ENCODE data around the gene ACOT13.
"Not testable (repeated sequence)": the region's sequence is repeated elsewhere in the genome, so short reads cannot be mapped to it uniquely, and the experiment has no call there.

Gene ACOT13

GRCh38 chr6:24666641-24667377 is at the start of gene ACOT13, which contains the start of gene TDP2:
Gene ACOT13 (plus strand): TSS chr6:24667077. CDS start chr6:24667264, 187 bp downstream.
Gene TDP2 (minus strand): TSS chr6:24666899. CDS start chr6:24666862, 37 bp downstream.
- DNase-seq (ENCODE audit: low read depth, low spot score): peak; percentile 99

DNA sequence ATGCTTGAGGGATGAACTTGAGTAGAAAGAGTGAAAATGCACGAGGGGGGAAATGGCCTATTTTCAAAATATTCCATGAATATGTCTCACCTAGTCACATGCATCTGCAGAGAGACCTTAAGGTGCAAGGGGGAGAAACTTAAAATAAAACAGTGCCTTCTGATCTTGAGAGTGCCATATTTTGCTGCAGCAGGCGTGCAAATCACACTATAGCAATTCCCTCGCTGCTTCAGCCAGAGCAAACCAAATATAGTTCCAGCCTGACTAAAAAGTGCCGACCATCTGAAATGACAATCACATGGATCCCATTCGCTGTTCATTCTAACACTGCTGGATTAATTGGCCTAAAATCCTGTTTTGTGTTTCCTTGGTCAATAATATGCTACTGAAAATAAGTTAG is 47.2 kb upstream of the ACOT13 start:
- DNase-seq (ENCODE audit: low read depth, low spot score): no peak

- DNase-seq (ENCODE audit: low read depth, low spot score): no peak
These were observed 46.2 kb upstream of the ACOT13 start for GRCh38 chr6:24620637-24621036.

GRCh38 chr6:24621626-24622289 is 45.1 kb upstream of the ACOT13 start:
- DNase-seq (ENCODE audit: low read depth, low spot score): no peak

GRCh38 chr6:24630856-24631505 is 35.9 kb upstream of the ACOT13 start:
- peak; percentile 42 for DNase-seq (ENCODE audit: low read depth, low spot score)

DNA sequence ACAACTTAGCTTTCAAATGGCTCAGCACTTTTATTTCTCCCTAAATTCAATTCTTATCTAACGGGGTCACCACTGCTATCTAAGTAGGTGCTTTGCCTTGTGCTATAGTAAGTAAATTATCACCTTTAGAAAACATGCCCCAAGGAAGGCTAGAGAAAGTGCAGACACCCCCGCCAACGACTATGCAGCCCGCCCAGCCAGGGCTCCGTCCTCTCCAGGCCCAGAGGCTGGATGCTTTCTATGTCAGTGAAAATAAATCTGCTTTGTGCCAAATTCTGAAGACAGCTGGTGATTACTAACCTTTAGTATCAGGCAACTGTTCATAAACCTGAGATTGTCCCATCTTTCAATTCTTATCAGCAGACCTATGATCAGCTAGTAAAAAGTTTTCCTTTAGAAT is 35.2 kb upstream of the ACOT13 start:
- DNase-seq (ENCODE audit: low read depth, low spot score): peak; percentile 46

DNA sequence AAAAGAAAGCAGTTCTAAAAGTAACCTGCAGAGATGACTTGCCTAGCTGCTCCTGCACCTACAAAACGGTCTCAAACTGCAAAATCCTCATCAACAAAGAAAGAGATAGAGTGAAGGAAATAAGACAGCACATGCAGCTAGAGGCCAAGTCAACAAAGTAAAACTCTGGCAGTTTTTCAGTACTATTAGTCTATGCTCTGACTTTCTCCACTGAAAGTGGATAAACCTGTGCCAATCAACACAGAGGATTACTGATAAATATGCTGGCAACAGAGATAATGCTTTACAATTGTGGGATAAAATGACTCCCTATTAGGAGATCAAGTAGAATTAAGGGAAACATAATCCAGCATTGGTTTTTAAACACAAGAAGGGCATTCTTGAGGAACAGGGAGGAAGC is 34.3 kb upstream of the ACOT13 start:
- no peak for DNase-seq (ENCODE audit: low read depth, low spot score)

DNA sequence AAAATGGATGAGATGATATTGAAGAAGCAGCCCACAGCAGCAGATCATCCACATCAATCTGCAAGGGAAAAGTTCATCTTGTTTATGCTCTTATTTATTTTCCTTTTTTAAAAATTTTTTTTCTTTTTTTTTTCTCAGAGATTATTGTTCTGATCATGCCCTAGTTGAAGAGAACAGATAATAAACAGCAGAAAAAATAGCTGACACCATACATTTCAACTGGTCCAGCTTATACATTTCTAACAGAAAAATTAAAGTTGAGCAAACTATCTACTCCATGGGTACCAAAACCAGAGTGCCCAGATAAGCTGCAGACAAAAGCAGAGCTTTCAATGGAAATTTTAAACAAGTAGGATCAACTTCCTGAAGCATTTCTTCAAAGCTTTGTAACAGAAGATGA is 30.2 kb upstream of the ACOT13 start:
- no peak for DNase-seq (ENCODE audit: low read depth, low spot score)

GRCh38 chr6:24640166-24640565 is 26.7 kb upstream of the ACOT13 start:
- DNase-seq (ENCODE audit: low read depth, low spot score): no peak

DNA sequence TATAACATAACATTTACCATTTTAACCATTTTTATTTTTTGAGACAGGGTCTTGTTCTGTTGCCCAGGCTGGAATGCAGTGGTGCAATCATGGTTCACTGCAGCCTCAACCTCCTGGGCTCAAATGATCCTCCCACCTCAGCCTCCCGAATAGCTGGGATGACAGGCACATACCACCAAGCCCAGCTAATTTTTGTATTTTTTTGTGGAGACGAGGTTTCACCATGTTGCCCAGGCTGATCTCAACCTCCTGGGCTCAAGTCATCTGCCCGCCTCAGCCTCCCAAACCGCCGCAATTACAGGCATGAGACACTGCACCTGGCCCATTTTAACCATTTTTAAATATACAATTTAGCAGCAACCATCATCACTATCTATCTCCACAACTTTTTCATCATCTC is 26.2 kb upstream of the ACOT13 start:
- DNase-seq (ENCODE audit: low read depth, low spot score): not testable (repeated sequence)

- no peak for DNase-seq (ENCODE audit: low read depth, low spot score)
These were observed 24.8 kb upstream of the ACOT13 start for GRCh38 chr6:24642061-24642460.

DNA sequence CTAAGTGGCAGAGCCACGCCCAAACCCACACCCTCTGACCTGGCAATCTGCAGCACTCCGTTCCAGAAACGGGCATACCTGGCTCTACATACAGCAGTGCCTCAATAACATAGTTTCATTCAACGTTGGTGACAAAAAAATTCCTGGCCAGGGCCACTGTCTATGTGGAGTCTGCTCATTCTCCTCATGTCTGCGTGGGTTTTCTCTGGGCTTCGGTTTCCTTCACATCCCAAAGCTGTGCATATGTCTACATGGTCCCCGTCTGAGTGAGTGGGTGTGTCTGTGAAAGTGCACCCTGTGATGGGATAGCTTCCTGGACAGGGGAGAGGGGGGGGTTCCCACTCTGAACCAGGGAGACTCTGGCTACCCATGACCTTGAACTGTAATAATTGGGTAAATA is 23.0 kb upstream of the ACOT13 start:
- DNase-seq (ENCODE audit: low read depth, low spot score): no peak

DNA sequence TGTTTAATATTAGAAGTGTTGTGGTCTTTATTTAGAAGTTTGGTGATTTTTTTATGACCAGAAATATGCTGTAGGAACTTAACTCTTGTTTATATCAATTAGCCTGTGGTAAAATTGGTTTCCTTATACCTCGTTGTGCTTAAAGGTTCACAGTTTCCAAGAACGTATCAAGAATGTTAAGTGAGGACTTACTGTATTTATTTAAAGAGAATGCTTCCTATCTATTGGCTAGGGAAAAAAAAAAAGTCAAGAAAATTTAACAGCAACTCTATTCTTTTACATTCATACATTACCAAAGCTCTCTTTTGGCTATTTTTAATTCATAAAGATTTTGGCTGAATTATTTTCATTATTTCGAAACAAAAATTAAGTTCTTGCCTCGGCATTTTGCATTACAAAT is 22.5 kb upstream of the ACOT13 start:
- no peak for DNase-seq (ENCODE audit: low read depth, low spot score)

DNA sequence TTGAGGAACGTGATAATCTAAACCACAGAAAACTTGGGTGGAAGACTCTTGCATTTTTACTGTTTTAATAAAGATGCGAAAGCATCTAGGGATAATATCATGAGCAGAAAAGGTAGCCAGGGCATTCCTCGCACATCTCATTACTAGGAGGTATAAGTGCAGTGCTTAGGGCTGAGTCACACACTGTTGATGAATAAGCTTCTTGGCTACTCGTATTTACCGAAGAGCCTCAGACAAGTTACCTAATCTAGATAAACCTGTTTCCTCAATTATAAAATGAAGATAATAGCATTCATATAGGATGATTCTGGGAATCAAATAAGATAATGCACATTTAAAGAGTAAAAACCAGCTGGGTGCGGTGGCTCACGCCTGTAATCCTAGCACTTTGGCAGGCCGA is 20.1 kb upstream of the ACOT13 start:
- no peak for DNase-seq (ENCODE audit: low read depth, low spot score)

GRCh38 chr6:24648276-24648675 is 18.6 kb upstream of the ACOT13 start:
- DNase-seq (ENCODE audit: low read depth, low spot score): no peak

DNA sequence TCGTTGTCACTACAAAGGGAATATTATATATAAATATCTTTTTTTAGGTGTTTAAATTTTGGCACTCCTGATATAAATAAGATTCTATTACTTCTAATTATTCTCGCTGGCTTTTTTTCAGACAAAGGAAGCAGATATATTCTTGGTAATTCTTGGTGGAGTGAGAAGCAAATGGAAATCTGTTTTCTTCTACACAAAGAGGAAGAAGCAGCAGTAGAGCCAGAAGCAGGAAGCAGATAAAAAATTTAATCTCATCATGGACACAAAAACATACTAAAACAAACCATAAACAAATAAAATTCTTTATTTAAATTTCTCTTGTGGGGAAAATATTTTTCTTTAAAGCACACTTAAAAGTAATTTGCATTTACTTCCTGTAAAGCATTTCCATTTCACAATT is 17.2 kb upstream of the ACOT13 start:
- DNase-seq (ENCODE audit: low read depth, low spot score): no peak

DNA sequence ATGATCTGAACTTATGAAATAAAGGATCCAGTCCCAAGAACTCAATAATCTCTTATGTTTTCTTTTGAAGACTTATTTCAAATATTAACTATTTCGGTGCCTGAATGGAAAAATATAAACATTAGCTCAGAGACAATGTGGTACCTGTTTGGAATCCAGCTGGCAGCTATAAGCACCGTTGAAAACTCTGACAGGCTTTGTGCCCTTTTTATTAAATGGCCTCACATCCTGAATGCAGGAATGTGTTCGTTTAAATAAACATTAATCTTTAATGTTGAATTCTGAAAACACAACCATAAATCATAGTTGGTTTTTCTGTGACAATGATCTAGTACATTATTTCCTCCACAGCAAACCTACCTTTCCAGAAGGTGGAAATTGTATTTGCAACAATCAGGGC is 16.5 kb upstream of the ACOT13 start:
- no peak for DNase-seq (ENCODE audit: low read depth, low spot score)

DNA sequence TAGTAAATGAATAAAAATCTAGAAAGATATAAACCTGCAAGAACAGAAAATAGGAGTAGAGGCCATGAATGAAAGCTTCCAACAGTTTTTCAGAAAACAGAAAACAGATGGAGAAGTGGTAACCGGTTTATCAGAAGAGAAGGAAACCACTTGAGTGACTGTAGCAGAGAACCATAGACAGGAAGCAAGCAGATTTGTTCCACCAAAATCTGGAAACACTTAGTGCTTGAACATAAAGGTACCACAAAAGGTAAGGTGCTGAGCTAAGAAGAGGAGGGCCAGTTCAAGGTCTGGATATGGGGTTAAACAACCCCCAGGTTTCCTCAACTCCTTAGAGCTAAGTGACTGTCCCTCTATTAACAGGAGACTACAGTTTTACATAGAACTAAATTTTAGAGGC is 11.7 kb upstream of the ACOT13 start:
- DNase-seq (ENCODE audit: low read depth, low spot score): no peak

GRCh38 chr6:24658573-24659560 is 8.0 kb upstream of the ACOT13 start:
- peak; percentile 45 for DNase-seq (ENCODE audit: low read depth, low spot score)

- DNase-seq (ENCODE audit: low read depth, low spot score): no peak
These were observed 7.3 kb upstream of the ACOT13 start for GRCh38 chr6:24659561-24659960.

GRCh38 chr6:24660105-24660504 is 6.8 kb upstream of the ACOT13 start:
- no peak for DNase-seq (ENCODE audit: low read depth, low spot score)

- not testable (repeated sequence) for DNase-seq (ENCODE audit: low read depth, low spot score)
These were observed 5.1 kb upstream of the ACOT13 start for GRCh38 chr6:24661759-24662158.

Measured in ELF-1 (cell line).